HepG2 (cell line): ENCODE measurements around the gene OR52W1. TPM values are rescaled to one million over a fixed set of nuclear protein-coding genes. Genes with fewer than 3 reads are reported as not detected.

Source experiments
- ATAC-seq: fragments of 200-7000 bp; cut with Tn5 transposase; 3 replicates; pipeline ENCODE4 v1.9.1; 2020; ENCODE audit warnings: mild to moderate bottlenecking, moderate library complexity
- BruUV-seq: library from RNA; stranded (reverse); fragments of 400-500 nt; replicated peaks from 2 replicates; lab custom pipeline; 2021; lab: Mats Ljungman, UMichigan
- CTCF ChIA-PET: fragments of 300-600 bp; formaldehyde crosslinking; extraction: SDS; loops from one replicate; lab custom pipeline; 2021; ENCODE audit warnings: low total read pairs, inconsistent platforms, low intra/inter-chr PET ratio; lab: Yijun Ruan, JAX
- POLR2A ChIA-PET: fragments of 350-600 bp; sonication (Branson Sonifier 250); formaldehyde crosslinking; loops from one replicate; lab custom pipeline; 2020; ENCODE audit warnings: antibody characterized with exemption, inconsistent platforms; lab: Yijun Ruan, JAX
- DNase-seq: peaks from one replicate; pipeline ENCODE4 v3.0.0-alpha.2; 2015; ENCODE audit warnings: low spot score
- FAIRE-seq: peaks from 3 replicates; lab custom pipeline; 2011; peaks lifted over from hg19 to GRCh38; lab: Jason Lieb, UNC
- H2AFZ ChIP-seq: one replicate; pipeline ENCODE4 v1.6.1; 2011; ENCODE audit warnings: low read length, inconsistent platforms
- H3K27ac ChIP-seq: fragments of 300-600 bp; 3 replicates; pipeline ENCODE4 v1.8.0; 2011; ENCODE audit warnings: mixed run types, mild to moderate bottlenecking, mixed read lengths, low read length, inconsistent platforms; ENCODE audit not compliant: insufficient read depth; ENCODE audit errors: extremely low read length
- H3K27me3 ChIP-seq, 2 experiments: fragments of 200-600 bp in 1 of 2; 2 replicates in 1 of 2; 3 replicates in 1 of 2; pipeline versions ENCODE4 v1.6.0 to v1.8.0; 2011; ENCODE audit warnings: low read length in 2 of 2, mild to moderate bottlenecking in 2 of 2, moderate library complexity in 2 of 2, inconsistent platforms in 1 of 2; ENCODE audit not compliant: insufficient read depth in 2 of 2, control insufficient read depth in 1 of 2
- H3K36me3 ChIP-seq, 2 experiments: fragments of 200-600 bp in 1 of 2; replicated peaks in 1 of 2; 2 replicates in 1 of 2; 3 replicates in 1 of 2; pipeline versions ENCODE4 v1.5.1 to v1.8.0; 2011; ENCODE audit warnings: low read length in 2 of 2, inconsistent platforms in 1 of 2; ENCODE audit not compliant: insufficient read depth in 2 of 2, control insufficient read depth in 1 of 2
- H3K4me1 ChIP-seq: 2 replicates; pipeline ENCODE4 v1.5.1; 2012; ENCODE audit warnings: low read length, inconsistent platforms; ENCODE audit not compliant: insufficient read depth
- H3K4me2 ChIP-seq: 2 replicates; pipeline ENCODE4 v1.6.0; 2011; ENCODE audit warnings: low read depth, low read length, inconsistent platforms
- H3K4me3 ChIP-seq, 3 experiments: fragments of 200-600 bp in 1 of 3; sonication (generic), shearing (Covaris generic) in 1 of 3; replicated peaks in 1 of 3; 2 replicates each; pipeline ENCODE4 v1.5.1; 2011 to 2016; ENCODE audit warnings: low read length in 3 of 3, inconsistent platforms in 2 of 3, low read depth in 2 of 3, mild to moderate bottlenecking in 2 of 3, control low read depth in 1 of 3, mixed read lengths in 1 of 3; ENCODE audit not compliant: insufficient read depth in 1 of 3
- H3K79me2 ChIP-seq: one replicate; pipeline ENCODE4 v1.6.1; 2011; ENCODE audit warnings: low read length, inconsistent platforms; ENCODE audit not compliant: insufficient read depth
- H3K9ac ChIP-seq: 2 replicates; pipeline ENCODE4 v1.6.0; 2011; ENCODE audit warnings: mild to moderate bottlenecking, low read depth, low read length, inconsistent platforms; ENCODE audit not compliant: insufficient read depth
- H3K9me3 ChIP-seq: 2 replicates; pipeline ENCODE4 v1.5.1; 2012; ENCODE audit warnings: mild to moderate bottlenecking, low read length
- H4K20me1 ChIP-seq: 2 replicates; pipeline ENCODE4 v1.6.0; 2011; ENCODE audit warnings: inconsistent platforms, mild to moderate bottlenecking, low read length, moderate library complexity; ENCODE audit not compliant: insufficient read depth
- WGBS: methylation state at CpG from one replicate; pipeline ENCODE4 v1.1.6; 2017; ENCODE audit warnings: low lambda C conversion rate; 5-methylcytosine and 5-hydroxymethylcytosine counted together
- in situ Hi-C: cut with HindIII; loops from 2 replicates; pipeline ENCODE4 v1.10.0; 2017; ENCODE audit warnings: low pct_unique_long_range_greater_than_20kb; ENCODE audit not compliant: extremely low pct_ligation_motif_present
- intact Hi-C: fragments of 100-400 bp; cut with micrococcal nuclease; formaldehyde crosslinking; loops from one replicate; pipeline ENCODE4 v1.10.0; 2022; ENCODE audit not compliant: unreplicated experiment
- polyA plus RNA-seq, 8 experiments: library from polyadenylated mRNA; depleted of rRNA in 3 of 8; stranded (reverse) in 7 of 8; unstranded in 1 of 8; fragments of >200 nt; fragmentation: Illumina TruSeq in 4 of 8; extraction: Trizol in 4 of 8; gene quantifications; 2 replicates each; pipeline versions ENCODE4 v1.2.1 to v1.2.3, GENCODE V29; 2011 to 2016; ENCODE audit warnings: low read depth in 4 of 8, missing spikeins in 1 of 8, mixed read lengths in 1 of 8; ENCODE audit not compliant: insufficient read depth in 1 of 8
- total RNA-seq, 5 experiments: library from RNA; depleted of rRNA; stranded (reverse); fragments of >200 nt; fragmentation: Illumina TruSeq; extraction: Trizol; gene quantifications; 2 replicates each; pipeline ENCODE4 v1.2.3, GENCODE V29; 2016; ENCODE audit warnings: low read depth in 1 of 5
- TF ChIP-seq, protein P1 (sequence below): sonication (generic); formaldehyde crosslinking; IDR thresholded peaks from 2 replicates; pipeline ENCODE4 v1.5.0; 2020; ENCODE audit warnings: mild to moderate bottlenecking, missing genetic modification reagents, borderline replicate concordance

The OR52W1 gene
- total and polyA plus RNA-seq, 2 of the 13 experiments (the other 11 are each of a cell fraction or from before 2014, with no cell fraction given): not detected

DNA sequence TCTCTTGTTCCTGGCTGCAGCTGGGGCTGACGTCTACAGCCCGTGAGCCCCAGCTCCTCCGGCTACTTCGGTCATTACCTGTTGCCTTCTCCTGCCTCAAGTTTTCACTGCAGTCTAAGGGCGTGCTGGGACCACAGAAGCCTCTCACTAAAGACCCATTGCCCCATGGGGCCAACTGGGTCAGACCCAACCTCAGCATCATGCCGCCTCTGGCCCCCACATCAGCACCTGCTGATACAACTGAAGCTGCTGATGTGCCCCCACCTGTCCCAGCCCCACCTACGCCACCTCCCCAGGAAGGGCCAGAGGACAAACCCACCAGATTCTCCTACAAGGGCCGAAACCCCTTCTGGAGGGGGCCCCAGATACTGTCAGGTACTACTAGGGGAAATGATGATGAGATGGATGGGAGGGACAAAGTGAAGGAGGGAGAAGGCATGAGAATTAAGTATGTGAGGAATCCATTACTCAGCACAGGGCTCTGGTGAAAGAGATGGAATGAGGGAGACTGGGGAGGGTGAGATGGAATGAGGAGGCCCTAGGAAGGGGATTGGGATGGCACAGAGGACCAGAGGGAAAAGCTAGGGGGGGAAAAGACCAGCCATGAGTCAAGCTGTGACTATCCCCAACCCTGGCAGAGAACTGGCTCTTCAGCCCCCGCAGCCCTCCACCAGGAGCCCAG lies 11.4 kb downstream of the OR52W1 start:
- H3K36me3 ChIP-seq: peaks cover 8 to 34% of the 10 kb centered on the region in 2 experiments; a peak in 2 of 5 replicates
- POLR2A ChIA-PET: no interaction called here

More for the DNA sequence above, 11.4 kb downstream of the OR52W1 start:
- Histone ChIP-seq H3K4me2 (no peak overlapping the region), H2AFZ (no peak overlapping the region), H3K9ac (no peak overlapping the region), H3K79me2 (no peaks in the 10 kb centered on the region), H3K27ac (no peak overlapping the region), H4K20me1 (no peaks in the 10 kb centered on the region), H3K4me3 (no peak overlapping the region), H3K9me3 (no peaks in the 10 kb centered on the region), H3K4me1 (no peaks in the 10 kb centered on the region), H3K27me3 (no peaks in the 10 kb centered on the region)
- FAIRE-seq (no peak), DNase-seq (no peak), ATAC-seq (no peak)
- no TSS peak for BruUV-seq
- intact Hi-C loops (no loop called here), in situ Hi-C loops (no loop called here)
- 100% methylated on average over 8 of the region's 9 CpGs for WGBS
- TF ChIP-seq, protein P1, sequence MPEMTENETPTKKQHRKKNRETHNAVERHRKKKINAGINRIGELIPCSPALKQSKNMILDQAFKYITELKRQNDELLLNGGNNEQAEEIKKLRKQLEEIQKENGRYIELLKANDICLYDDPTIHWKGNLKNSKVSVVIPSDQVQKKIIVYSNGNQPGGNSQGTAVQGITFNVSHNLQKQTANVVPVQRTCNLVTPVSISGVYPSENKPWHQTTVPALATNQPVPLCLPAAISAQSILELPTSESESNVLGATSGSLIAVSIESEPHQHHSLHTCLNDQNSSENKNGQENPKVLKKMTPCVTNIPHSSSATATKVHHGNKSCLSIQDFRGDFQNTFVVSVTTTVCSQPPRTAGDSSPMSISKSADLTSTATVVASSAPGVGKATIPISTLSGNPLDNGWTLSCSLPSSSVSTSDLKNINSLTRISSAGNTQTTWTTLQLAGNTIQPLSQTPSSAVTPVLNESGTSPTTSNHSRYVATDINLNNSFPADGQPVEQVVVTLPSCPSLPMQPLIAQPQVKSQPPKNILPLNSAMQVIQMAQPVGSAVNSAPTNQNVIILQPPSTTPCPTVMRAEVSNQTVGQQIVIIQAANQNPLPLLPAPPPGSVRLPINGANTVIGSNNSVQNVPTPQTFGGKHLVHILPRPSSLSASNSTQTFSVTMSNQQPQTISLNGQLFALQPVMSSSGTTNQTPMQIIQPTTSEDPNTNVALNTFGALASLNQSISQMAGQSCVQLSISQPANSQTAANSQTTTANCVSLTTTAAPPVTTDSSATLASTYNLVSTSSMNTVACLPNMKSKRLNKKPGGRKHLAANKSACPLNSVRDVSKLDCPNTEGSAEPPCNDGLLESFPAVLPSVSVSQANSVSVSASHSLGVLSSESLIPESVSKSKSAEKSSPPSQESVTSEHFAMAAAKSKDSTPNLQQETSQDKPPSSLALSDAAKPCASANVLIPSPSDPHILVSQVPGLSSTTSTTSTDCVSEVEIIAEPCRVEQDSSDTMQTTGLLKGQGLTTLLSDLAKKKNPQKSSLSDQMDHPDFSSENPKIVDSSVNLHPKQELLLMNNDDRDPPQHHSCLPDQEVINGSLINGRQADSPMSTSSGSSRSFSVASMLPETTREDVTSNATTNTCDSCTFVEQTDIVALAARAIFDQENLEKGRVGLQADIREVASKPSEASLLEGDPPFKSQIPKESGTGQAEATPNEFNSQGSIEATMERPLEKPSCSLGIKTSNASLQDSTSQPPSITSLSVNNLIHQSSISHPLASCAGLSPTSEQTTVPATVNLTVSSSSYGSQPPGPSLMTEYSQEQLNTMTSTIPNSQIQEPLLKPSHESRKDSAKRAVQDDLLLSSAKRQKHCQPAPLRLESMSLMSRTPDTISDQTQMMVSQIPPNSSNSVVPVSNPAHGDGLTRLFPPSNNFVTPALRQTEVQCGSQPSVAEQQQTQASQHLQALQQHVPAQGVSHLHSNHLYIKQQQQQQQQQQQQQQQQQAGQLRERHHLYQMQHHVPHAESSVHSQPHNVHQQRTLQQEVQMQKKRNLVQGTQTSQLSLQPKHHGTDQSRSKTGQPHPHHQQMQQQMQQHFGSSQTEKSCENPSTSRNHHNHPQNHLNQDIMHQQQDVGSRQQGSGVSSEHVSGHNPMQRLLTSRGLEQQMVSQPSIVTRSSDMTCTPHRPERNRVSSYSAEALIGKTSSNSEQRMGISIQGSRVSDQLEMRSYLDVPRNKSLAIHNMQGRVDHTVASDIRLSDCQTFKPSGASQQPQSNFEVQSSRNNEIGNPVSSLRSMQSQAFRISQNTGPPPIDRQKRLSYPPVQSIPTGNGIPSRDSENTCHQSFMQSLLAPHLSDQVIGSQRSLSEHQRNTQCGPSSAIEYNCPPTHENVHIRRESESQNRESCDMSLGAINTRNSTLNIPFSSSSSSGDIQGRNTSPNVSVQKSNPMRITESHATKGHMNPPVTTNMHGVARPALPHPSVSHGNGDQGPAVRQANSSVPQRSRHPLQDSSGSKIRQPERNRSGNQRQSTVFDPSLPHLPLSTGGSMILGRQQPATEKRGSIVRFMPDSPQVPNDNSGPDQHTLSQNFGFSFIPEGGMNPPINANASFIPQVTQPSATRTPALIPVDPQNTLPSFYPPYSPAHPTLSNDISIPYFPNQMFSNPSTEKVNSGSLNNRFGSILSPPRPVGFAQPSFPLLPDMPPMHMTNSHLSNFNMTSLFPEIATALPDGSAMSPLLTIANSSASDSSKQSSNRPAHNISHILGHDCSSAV (CRISPR knock-in tag): no peak
- CTCF ChIA-PET: no interaction called here
